OCI-LY7 (cell line): ENCODE data around the gene MCHR1.

ENCODE experiments used
- EZH2phosphoT487 ChIP-seq: fragments of 200-600 bp; sonication (generic); IDR thresholded peaks from 2 replicates; pipeline ENCODE4 v1.6.1; 2018; ENCODE audit warnings: low read depth, borderline replicate concordance, mild to moderate bottlenecking, mixed run types, antibody characterized with exemption, low read length, moderate library complexity, mixed read lengths
- TF ChIP-seq, protein P1 (sequence below): fragments of 200-600 bp; sonication (generic); conservative IDR thresholded peaks from 2 replicates; pipeline ENCODE4 v1.5.1; 2014; ENCODE audit warnings: mild to moderate bottlenecking, antibody characterized with exemption, low read length, moderate library complexity, mixed read lengths

DNA sequence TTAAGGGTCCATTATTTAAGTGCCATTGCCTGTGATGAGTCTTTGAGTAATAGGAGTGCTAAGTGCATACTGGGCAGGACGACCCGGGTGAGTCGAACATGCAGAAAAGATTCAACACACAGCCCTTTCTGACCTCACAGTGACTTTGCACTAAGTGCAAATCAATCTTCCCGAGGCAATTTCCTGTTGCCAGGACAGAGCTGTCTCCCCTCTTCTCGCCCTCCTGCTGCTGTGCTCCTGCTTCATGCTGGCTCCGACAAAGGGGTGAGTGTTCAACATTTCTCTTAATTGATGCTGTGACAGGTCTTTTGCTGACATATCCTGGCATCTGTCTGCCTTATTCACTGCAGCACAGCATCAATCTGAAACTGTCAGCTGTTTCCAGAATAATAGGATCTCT, 42.0 kb downstream of the MCHR1 start:
- TF ChIP-seq, protein P1, sequence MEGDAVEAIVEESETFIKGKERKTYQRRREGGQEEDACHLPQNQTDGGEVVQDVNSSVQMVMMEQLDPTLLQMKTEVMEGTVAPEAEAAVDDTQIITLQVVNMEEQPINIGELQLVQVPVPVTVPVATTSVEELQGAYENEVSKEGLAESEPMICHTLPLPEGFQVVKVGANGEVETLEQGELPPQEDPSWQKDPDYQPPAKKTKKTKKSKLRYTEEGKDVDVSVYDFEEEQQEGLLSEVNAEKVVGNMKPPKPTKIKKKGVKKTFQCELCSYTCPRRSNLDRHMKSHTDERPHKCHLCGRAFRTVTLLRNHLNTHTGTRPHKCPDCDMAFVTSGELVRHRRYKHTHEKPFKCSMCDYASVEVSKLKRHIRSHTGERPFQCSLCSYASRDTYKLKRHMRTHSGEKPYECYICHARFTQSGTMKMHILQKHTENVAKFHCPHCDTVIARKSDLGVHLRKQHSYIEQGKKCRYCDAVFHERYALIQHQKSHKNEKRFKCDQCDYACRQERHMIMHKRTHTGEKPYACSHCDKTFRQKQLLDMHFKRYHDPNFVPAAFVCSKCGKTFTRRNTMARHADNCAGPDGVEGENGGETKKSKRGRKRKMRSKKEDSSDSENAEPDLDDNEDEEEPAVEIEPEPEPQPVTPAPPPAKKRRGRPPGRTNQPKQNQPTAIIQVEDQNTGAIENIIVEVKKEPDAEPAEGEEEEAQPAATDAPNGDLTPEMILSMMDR, result no peak
- no peak for TF ChIP-seq EZH2phosphoT487
